Right lobe of liver (tissue), 6 donors: ENCODE measurements around the gene RAD9A. TPM values are rescaled to one million over a fixed set of nuclear protein-coding genes. Genes with fewer than 3 reads are reported as not detected.

Source experiments
- ATAC-seq, 4 donors: fragments of 200-7000 bp; cut with Tn5 transposase; one replicate each; pipeline ENCODE4 v1.9.1; 2020; ENCODE audit warnings: mild to moderate bottlenecking in 4 of 4, moderate library complexity in 4 of 4
- DNase-seq, 3 donors: peaks; one replicate each; pipeline ENCODE4 v3.0.0-alpha.2; 2020
- H3K27ac ChIP-seq, 3 donors: fragments of 200-600 bp; one replicate each; pipeline ENCODE4 v1.8.0; 2022
- H3K27me3 ChIP-seq, 2 donors: fragments of 200-600 bp; one replicate each; pipeline ENCODE4 v1.8.0; 2022
- H3K36me3 ChIP-seq, 4 donors: fragments of 200-600 bp; sonication (generic) in 1 of 4; one replicate each; pipeline versions ENCODE4 v1.5.1 to v1.8.0; 2017 to 2022; ENCODE audit warnings: control low read depth in 1 of 4
- H3K4me1 ChIP-seq, 4 donors: fragments of 200-600 bp; sonication (generic) in 1 of 4; one replicate each; pipeline versions ENCODE4 v1.5.1 to v1.8.0; 2017 to 2022; ENCODE audit warnings: control low read depth in 1 of 4
- H3K4me3 ChIP-seq, 3 donors: fragments of 200-600 bp; one replicate each; pipeline ENCODE4 v1.8.0; 2022
- H3K9me3 ChIP-seq, 4 donors: fragments of 200-600 bp; sonication (generic) in 1 of 4; one replicate each; pipeline versions ENCODE4 v1.5.1 to v1.8.0; 2017 to 2022; ENCODE audit warnings: control low read depth in 1 of 4
- POLR2A ChIP-seq: fragments of 450-650 bp; IDR thresholded peaks from one replicate; pipeline ENCODE4 v1.6.1; 2017; ENCODE audit warnings: antibody characterized with exemption, mild to moderate bottlenecking
- WGBS: methylation state at CpG from one replicate; pipeline ENCODE4 v1.1.6; 2018; ENCODE audit warnings: low coverage, low lambda C conversion rate; ENCODE audit not compliant: insufficient coverage; ENCODE audit errors: missing lambda C conversion rate; 5-methylcytosine and 5-hydroxymethylcytosine counted together
- intact Hi-C, 2 donors: fragments of 100-400 bp; cut with DNase I; formaldehyde crosslinking; loops; one replicate each; pipeline versions ENCODE4 v1.11.2 to v1.14.1; 2022
- total RNA-seq, 6 experiments: library from RNA; depleted of rRNA in 2 of 6; stranded (reverse); fragments of >200 nt in 2 of 6; fragmentation: NEBNext Ultra II Directional in 3 of 6; extraction: Animal tissue kit (Norgen Biotek cat#: 25700) in 3 of 6; gene quantifications; one replicate each; pipeline versions ENCODE4 v1.1.0 to v1.2.4, GENCODE V29; 2016 to 2023
- TF ChIP-seq, protein P1 (sequence below), 4 donors: fragments of 200-600 bp in 3 of 4; fragments of 450-650 bp in 1 of 4; IDR thresholded peaks; one replicate each; pipeline versions ENCODE4 v1.5.1 to v1.8.0; 2016 to 2022; ENCODE audit warnings: antibody characterized with exemption in 4 of 4, mild to moderate bottlenecking in 2 of 4
- donor health status: DM: no; HTN: yes; CAD: no.
- donor health status: DM: no; HTN: no; CAD: no.
- donor health status: DM: no; HTN: no; CAD: no.
- donor health status: DM: no; HTN: yes; CAD: no.
- donor health status: DM: no; HTN: yes; CAD: no.

RAD9A gene
- total RNA-seq, 6 experiments from 2014 or later = 5.3 to 13.2 (median 6.2) TPM

DNA sequence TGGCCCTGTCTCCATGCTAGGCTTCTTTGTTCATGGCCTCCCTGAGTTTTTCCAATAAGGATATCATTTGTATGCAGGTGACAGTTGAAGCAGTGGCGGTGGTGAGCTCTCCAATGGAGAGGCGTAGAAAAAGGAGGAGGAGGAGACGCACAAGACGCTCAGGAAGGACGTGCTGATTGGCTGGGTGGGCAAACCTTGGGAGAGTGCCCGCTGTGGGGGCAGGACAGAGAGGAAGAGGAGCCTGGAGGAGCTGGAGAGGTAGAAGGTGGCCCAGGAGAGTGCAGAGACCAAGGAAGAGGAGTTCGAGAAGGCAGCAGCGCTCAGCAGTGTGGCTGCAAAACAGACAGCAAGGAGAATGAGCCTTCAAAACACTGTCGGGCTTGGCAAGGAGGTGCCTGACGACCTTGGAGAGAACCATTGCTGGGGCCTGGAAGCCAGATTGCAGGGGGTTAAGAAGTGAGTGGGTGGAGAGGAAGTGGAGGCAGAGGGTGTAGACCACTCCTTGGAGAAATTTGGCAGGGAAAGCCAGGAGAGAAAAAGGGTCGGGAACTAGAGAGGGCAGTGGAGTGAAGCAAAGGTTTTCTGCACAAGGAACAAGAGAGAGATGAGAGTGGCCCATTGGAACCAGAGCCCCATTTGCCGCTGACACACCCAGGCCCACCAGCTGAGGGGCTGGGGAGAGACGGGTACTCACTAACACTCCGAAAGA lies 25.9 kb upstream of the RAD9A start:
- TF ChIP-seq, protein P1, sequence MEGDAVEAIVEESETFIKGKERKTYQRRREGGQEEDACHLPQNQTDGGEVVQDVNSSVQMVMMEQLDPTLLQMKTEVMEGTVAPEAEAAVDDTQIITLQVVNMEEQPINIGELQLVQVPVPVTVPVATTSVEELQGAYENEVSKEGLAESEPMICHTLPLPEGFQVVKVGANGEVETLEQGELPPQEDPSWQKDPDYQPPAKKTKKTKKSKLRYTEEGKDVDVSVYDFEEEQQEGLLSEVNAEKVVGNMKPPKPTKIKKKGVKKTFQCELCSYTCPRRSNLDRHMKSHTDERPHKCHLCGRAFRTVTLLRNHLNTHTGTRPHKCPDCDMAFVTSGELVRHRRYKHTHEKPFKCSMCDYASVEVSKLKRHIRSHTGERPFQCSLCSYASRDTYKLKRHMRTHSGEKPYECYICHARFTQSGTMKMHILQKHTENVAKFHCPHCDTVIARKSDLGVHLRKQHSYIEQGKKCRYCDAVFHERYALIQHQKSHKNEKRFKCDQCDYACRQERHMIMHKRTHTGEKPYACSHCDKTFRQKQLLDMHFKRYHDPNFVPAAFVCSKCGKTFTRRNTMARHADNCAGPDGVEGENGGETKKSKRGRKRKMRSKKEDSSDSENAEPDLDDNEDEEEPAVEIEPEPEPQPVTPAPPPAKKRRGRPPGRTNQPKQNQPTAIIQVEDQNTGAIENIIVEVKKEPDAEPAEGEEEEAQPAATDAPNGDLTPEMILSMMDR (IDR thresholded peaks at IDR 0.05) = no peak
- TF ChIP-seq POLR2A = no peak
- Histone ChIP-seq H3K27ac (no peak overlapping the region), H3K27me3 (no peaks in the 10 kb centered on the region), H3K36me3 (no peaks in the 10 kb centered on the region), H3K9me3 (no peaks in the 10 kb centered on the region), H3K4me1 (no peaks in the 10 kb centered on the region), H3K4me3 (no peak overlapping the region)
- WGBS = 83% methylated on average over 7 of the region's 14 CpGs
- no peak for ATAC-seq
- no peak for DNase-seq
- intact Hi-C loops = no loop called here

DNA sequence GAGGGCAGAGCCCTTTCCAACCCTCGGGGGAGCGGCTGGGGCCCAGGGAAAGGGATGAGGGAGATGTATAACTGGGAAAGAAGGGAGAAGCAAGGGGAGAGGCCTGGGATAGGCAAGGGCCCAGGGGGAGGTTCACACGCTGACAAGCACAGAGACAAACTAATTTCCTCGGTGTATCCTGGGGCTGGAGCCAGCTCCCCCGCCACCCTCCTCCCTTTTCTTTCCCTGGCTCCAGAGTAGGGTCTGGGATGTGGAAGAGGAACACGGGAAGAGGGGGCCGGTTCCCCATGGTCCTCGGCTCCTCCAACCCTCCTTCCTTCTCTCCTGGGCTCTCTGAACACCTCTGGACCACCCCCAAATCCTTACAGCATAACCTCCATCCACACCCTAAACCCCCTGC lies 25.2 kb upstream of the RAD9A start:
- WGBS = 76% methylated on average over 4 of the region's 8 CpGs
- no peak for DNase-seq
- no peak overlapping the region for H3K4me3 ChIP-seq
- no peak for ATAC-seq
- intact Hi-C loops = no loop called here
- H3K9me3 ChIP-seq = no peaks in the 10 kb centered on the region
- H3K27me3 ChIP-seq = no peaks in the 10 kb centered on the region
- TF ChIP-seq POLR2A = no peak
- TF ChIP-seq, protein P1 (IDR thresholded peaks at IDR 0.05) = no peak
- H3K27ac ChIP-seq = no peak overlapping the region
- no peaks in the 10 kb centered on the region for H3K36me3 ChIP-seq
- no peaks in the 10 kb centered on the region for H3K4me1 ChIP-seq

DNA sequence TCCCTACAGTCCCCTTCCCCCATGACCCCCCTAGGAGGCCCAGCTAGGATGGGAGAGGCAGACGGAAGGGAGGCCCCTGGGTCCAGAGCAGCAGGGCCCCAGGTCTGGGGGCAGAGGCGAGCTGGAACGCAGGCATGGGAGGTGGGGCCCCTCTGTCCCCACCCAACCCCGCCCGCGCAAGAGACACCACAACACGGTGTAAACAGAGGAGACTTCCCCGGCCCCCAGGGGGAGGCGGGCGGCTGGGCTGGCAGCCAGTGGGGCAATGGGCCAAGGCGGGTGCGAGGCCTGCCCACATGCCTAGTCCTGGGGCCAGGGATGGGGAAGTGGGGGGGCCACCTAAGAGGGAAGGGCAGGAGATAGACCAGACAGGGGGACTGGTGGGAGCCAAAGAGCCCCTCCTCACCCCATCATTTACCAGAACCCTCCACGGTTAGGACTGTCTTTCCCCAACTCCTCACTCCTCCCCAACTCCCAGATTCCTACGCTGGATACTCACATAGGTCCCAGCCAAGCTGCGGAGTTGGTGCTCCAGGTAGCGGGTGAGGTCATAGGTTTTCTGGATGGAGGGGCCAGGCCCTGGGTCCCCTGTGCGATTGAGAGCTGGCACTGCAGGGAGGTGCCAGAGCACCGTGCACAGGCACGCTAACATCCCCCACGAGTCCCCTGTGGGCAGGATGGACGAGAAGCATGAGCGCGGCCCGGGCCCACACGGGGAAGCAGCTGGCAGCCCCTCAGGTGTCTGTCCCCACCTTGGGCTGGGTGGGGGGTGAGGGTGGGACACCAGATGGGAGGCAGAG lies 24.6 kb upstream of the RAD9A start:
- ATAC-seq (no peak), DNase-seq (no peak)
- 77% methylated on average over 9 of the region's 25 CpGs for WGBS
- intact Hi-C loops = no loop called here
- Histone ChIP-seq H3K27me3 (no peaks in the 10 kb centered on the region), H3K4me1 (peaks cover 0 to 4% (median 0%) of the 10 kb centered on the region in 4 donors), H3K36me3 (no peaks in the 10 kb centered on the region), H3K4me3 (no peak overlapping the region), H3K27ac (no peak overlapping the region), H3K9me3 (no peaks in the 10 kb centered on the region)
- TF ChIP-seq, protein P1 (IDR thresholded peaks at IDR 0.05) = no peak
- TF ChIP-seq POLR2A = no peak

DNA sequence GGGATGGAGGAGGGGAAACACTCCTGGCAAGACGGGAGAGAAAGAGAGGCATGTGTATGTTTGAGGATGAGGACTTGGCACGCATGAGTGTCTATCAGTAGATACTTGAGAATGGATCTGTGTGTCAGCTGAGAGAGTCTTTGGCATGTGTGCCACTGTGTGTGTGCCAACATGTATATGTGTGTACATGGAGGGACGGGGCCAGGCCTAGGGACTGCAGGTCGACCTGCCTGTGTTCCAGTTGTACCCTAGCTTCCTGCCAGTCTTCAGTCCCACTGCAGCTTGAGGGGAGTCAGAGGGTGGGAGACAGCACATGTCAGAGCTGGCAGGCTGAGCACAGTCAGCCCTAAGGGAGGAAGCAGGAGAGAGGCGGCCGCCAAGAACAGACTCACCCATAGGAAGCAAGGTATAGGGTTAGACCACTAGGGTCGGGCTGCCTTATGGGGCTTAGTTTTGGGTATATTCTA lies 24.0 kb upstream of the RAD9A start:
- WGBS = 71% methylated on average over 5 of the region's 7 CpGs
- Histone ChIP-seq H3K27ac (no peak overlapping the region), H3K4me1 (peaks cover 0 to 5% (median 0%) of the 10 kb centered on the region in 4 donors), H3K4me3 (no peak overlapping the region), H3K9me3 (no peaks in the 10 kb centered on the region), H3K36me3 (no peaks in the 10 kb centered on the region), H3K27me3 (no peaks in the 10 kb centered on the region)
- TF ChIP-seq, protein P1 (IDR thresholded peaks at IDR 0.05) = no peak
- TF ChIP-seq POLR2A = no peak
- DNase-seq = no peak
- intact Hi-C loops = no loop called here
- no peak for ATAC-seq
